ENCODE results near the gene HLA-B. TPM values are rescaled to one million over a fixed set of nuclear protein-coding genes. Genes with fewer than 3 reads are reported as not detected.
A peak's percentile ranks its signal among the peaks of the same experiment; 100 is the strongest.
"Not testable (repeated sequence)": the region's sequence is repeated elsewhere in the genome, so short reads cannot be mapped to it uniquely, and the experiment has no call there.

HLA-B gene
- total RNA-seq, 3 donors from 2014 or later, result 1,294 to 6,470 (median 3,045) TPM

DNA sequence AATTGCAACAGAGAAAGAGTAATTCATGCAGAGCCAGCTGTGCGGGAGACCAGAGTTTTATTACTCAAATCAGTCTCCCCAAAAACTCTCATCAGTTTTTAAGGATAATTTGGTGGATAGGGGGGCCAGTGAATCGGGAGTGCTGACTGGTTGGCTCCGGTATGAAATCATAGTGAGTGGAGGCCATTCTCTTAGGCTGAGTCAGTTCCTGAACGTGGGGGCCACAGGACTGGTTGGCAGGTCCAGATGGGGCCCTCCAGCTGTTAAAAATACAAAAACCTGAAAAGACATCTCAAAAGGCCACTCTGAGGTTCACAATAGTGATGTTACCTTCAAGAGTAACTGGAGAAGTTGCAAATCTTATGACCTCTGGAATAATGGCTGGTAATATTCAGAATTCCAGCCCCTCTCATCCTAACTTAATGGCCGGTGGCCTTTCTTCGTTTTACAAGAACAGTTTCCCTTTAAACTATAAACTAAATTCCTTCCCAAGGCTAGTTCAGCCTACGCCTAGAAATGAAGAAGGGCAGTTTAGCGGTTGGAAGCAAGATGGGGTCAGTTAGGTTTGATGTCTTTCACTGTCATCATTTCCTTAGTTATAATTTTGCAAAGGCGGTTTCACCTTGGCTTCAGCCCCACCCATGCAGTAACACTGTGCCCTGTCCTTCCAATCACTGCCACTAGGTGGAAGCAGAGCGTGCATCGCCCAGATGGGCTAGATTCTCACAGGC lies 39.6 kb upstream of the HLA-B start:
- TF ChIP-seq, protein P1, sequence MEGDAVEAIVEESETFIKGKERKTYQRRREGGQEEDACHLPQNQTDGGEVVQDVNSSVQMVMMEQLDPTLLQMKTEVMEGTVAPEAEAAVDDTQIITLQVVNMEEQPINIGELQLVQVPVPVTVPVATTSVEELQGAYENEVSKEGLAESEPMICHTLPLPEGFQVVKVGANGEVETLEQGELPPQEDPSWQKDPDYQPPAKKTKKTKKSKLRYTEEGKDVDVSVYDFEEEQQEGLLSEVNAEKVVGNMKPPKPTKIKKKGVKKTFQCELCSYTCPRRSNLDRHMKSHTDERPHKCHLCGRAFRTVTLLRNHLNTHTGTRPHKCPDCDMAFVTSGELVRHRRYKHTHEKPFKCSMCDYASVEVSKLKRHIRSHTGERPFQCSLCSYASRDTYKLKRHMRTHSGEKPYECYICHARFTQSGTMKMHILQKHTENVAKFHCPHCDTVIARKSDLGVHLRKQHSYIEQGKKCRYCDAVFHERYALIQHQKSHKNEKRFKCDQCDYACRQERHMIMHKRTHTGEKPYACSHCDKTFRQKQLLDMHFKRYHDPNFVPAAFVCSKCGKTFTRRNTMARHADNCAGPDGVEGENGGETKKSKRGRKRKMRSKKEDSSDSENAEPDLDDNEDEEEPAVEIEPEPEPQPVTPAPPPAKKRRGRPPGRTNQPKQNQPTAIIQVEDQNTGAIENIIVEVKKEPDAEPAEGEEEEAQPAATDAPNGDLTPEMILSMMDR (IDR thresholded peaks at IDR 0.05), result peak; percentile 88
- intact Hi-C loops (cut with DNase I, micrococcal nuclease), result loop anchor here (5.0 kb wide), 1 partner anchor 46 kb away; no protein-coding TSS in a partner anchor

GRCh38 chr6:31395832-31396231 lies 38.9 kb upstream of the HLA-B start:
- Histone ChIP-seq H3K36me3 (ENCODE audit: low read depth) (no peaks in the 10 kb centered on the region), H3K9me3 (no peaks in the 10 kb centered on the region), H3K4me1 (ENCODE audit: low read depth) (peaks cover 13% of the 10 kb centered on the region), H3K4me3 (no peak overlapping the region)
- no peak for ATAC-seq
- no peak for DNase-seq
- TF ChIP-seq, protein P1 (IDR thresholded peaks at IDR 0.05), result no peak
- intact Hi-C loops (cut with DNase I, micrococcal nuclease), result loop anchor here (5.0 kb wide), 1 partner anchor 46 kb away; no protein-coding TSS in a partner anchor

More for the DNA sequence above, 39.6 kb upstream of the HLA-B start:
- Histone ChIP-seq H3K4me3 (no peak overlapping the region), H3K4me1 (ENCODE audit: low read depth) (peaks cover 19% of the 10 kb centered on the region), H3K9me3 (no peaks in the 10 kb centered on the region), H3K36me3 (ENCODE audit: low read depth) (no peaks in the 10 kb centered on the region)
- DNase-seq (peak; percentile 80 to 94 (median 92)), ATAC-seq (peak; percentile 62)

DNA sequence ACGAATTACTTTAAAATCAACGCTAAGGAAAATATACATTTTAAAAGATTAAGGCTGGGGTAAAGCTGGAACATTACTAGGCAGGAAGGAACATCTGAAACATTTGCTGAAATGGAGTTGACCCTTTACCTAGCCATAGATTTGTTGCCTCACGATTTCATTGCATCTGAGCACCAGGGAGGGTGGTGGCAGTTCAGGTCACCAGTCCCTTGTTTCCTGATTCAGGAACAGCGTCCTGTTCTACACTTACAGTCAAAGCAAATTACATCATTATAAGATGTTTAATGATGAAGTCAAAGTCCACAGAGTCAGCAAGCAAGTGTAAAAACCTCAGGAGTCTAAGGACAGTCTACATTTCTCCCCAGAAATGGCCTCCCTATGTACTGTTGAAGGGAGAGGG lies 37.4 kb upstream of the HLA-B start:
- peak in 1 of 3 donors; percentile 53 for DNase-seq
- Histone ChIP-seq H3K4me3 (no peak overlapping the region), H3K4me1 (ENCODE audit: low read depth) (peaks cover 13% of the 10 kb centered on the region), H3K9me3 (no peaks in the 10 kb centered on the region), H3K36me3 (ENCODE audit: low read depth) (no peaks in the 10 kb centered on the region)
- TF ChIP-seq, protein P1 (IDR thresholded peaks at IDR 0.05), result no peak
- intact Hi-C loops (cut with DNase I, micrococcal nuclease), result no loop called here
- peak; percentile 85 for ATAC-seq

DNA sequence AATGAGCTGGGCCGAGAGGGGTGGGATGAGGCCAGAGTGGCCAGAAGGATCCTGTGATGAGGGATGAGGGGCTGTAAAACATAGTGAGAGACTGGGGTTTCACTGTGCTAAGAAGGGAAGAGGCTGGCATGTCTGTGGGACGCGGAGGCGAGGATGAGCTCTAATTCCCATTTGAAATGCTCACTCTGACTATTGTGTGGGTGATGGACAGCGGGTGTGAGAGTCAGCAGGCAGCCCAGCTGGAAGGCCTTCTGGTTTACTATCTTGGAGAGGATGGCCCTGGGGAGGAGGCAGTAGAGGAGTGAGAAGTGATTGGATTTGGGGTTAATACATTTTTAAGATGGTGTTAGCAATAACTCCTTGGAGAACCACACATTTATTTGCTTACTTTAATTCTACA lies 37.0 kb upstream of the HLA-B start:
- peaks cover 12% of the 10 kb centered on the region for H3K4me1 ChIP-seq (ENCODE audit: low read depth)
- no peak for ATAC-seq
- DNase-seq, result no peak
- H3K4me3 ChIP-seq, result no peak overlapping the region
- H3K36me3 ChIP-seq (ENCODE audit: low read depth), result no peaks in the 10 kb centered on the region
- TF ChIP-seq, protein P1 (IDR thresholded peaks at IDR 0.05), result no peak
- intact Hi-C loops (cut with DNase I, micrococcal nuclease), result no loop called here
- no peaks in the 10 kb centered on the region for H3K9me3 ChIP-seq

- H3K36me3 ChIP-seq (ENCODE audit: low read depth); ATAC-seq; H3K4me3 ChIP-seq; H3K9me3 ChIP-seq; intact Hi-C loops (cut with DNase I, micrococcal nuclease); DNase-seq; H3K4me1 ChIP-seq (ENCODE audit: low read depth): not testable (repeated sequence)
These were observed 32.8 kb upstream of the HLA-B start for GRCh38 chr6:31389802-31390132.

DNA sequence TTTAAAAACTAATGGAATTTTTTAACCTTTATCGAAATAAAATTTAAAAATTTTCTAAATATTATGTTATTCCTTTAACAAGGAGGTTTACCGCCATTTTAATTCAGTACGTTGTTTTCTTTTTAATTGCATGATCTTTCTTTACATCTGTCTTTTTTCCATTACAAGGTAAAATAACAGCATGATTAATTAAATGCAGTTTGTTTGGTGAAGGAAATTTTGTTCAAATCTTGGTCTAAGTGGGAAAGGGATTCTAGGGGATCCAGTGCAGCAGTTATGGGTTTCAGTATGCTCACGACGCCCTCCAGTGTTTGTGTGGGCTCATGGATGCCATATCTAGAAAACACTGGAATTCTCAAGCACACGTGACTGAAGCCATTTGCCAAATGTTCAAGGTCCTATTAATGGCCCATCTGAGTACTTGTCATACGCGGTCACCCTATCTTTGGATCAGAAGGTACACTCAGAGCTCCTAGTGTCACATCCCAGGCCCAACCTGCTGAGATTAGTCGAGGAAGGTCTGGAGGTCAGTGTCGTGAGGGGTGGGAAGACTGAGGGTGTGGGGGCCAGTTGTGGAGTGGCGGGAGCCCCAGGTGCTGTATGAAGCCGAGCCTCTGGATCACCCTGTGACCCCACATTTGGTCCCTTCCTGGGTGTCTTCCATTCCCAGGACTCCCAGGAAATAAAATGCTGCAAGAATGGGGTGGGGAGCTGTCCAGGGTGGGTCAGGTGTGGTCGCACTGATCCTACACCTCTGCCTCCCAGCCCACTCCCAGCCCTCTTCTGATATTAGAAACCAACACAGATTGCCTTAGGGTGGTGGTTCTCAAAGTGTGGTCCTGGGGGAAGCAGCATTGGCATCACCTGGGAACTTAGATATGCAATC lies 32.2 kb upstream of the HLA-B start:
- intact Hi-C loops (cut with DNase I, micrococcal nuclease); H3K4me1 ChIP-seq (ENCODE audit: low read depth); H3K4me3 ChIP-seq; DNase-seq; H3K9me3 ChIP-seq; H3K36me3 ChIP-seq (ENCODE audit: low read depth): not testable (repeated sequence)
- peak; percentile 89 for ATAC-seq

Data from mucosa of descending colon (tissue), 3 donors.